Fibroblast of lung (primary cell): Measurements from ENCODE around the gene MKX. TPM values are rescaled to one million over a fixed set of nuclear protein-coding genes. Genes with fewer than 3 reads are reported as not detected.

ENCODE experiments used
- DNase-seq, 2 donors: peaks; one replicate each; pipeline versions ENCODE4 v3.0.0 to v3.0.0-alpha.2; 2010; ENCODE audit warnings: low read depth in 2 of 2
- H2AFZ ChIP-seq: 2 replicates; pipeline ENCODE4 v1.5.1; 2012; ENCODE audit warnings: low read length, control low read depth, inconsistent platforms
- H3K27ac ChIP-seq: 2 replicates; pipeline ENCODE4 v1.5.1; 2011; ENCODE audit warnings: low read length, control low read depth; ENCODE audit not compliant: insufficient read depth
- H3K27me3 ChIP-seq: 2 replicates; pipeline ENCODE4 v1.5.1; 2011; ENCODE audit warnings: mild to moderate bottlenecking, low read length; ENCODE audit not compliant: control insufficient read depth, insufficient read depth
- H3K36me3 ChIP-seq: 2 replicates; pipeline ENCODE4 v1.5.1; 2011; ENCODE audit warnings: low read length; ENCODE audit not compliant: control insufficient read depth, insufficient read depth
- H3K4me1 ChIP-seq: 2 replicates; pipeline ENCODE4 v1.5.1; 2011; ENCODE audit warnings: low read length; ENCODE audit not compliant: control insufficient read depth, insufficient read depth; ENCODE audit errors: extremely low read depth
- H3K4me2 ChIP-seq: 2 replicates; pipeline ENCODE4 v1.5.1; 2011; ENCODE audit warnings: low read length, control low read depth; ENCODE audit not compliant: insufficient read depth; ENCODE audit errors: extremely low read depth
- H3K4me3 ChIP-seq, 4 experiments: fragments of 200-600 bp in 1 of 4; sonication (generic) in 1 of 4; replicated peaks in 1 of 4; 2 replicates each; pipeline ENCODE4 v1.5.1; 2011 to 2016; ENCODE audit warnings: low read length in 4 of 4, low read depth in 3 of 4, mild to moderate bottlenecking in 3 of 4, control low read depth in 2 of 4, inconsistent platforms in 1 of 4, mixed read lengths in 1 of 4; ENCODE audit not compliant: insufficient read depth in 1 of 4; ENCODE audit errors: control extremely low read depth in 1 of 4
- H3K79me2 ChIP-seq: 2 replicates; pipeline ENCODE4 v1.5.1; 2012; ENCODE audit warnings: mild to moderate bottlenecking, low read length, inconsistent platforms; ENCODE audit not compliant: control insufficient read depth, insufficient read depth
- H3K9ac ChIP-seq: 2 replicates; pipeline ENCODE4 v1.5.1; 2011; ENCODE audit warnings: mild to moderate bottlenecking, low read length, control low read depth; ENCODE audit not compliant: insufficient read depth
- H3K9me3 ChIP-seq: 2 replicates; pipeline ENCODE4 v1.5.1; 2012; ENCODE audit warnings: low read depth, low read length; ENCODE audit not compliant: control insufficient read depth, insufficient read depth
- H4K20me1 ChIP-seq: 2 replicates; pipeline ENCODE4 v1.5.1; 2011; ENCODE audit warnings: low read length; ENCODE audit not compliant: control insufficient read depth, insufficient read depth; ENCODE audit errors: extremely low read depth
- CTCF ChIP-seq, 2 donors: IDR thresholded peaks in 1 of 2; conservative IDR thresholded peaks in 1 of 2; 1 replicate in 1 of 2; 2 replicates in 1 of 2; pipeline ENCODE4 v1.5.1; 2011 to 2012; ENCODE audit warnings: low read length in 2 of 2, control low read depth in 1 of 2, inconsistent platforms in 1 of 2, low read depth in 1 of 2, mild to moderate bottlenecking in 1 of 2
- EZH2 ChIP-seq: IDR thresholded peaks from 2 replicates; pipeline ENCODE4 v1.5.1; 2012; ENCODE audit warnings: low read length, control low read depth, mild to moderate bottlenecking; ENCODE audit errors: missing control alignments
- polyA plus RNA-seq, 2 donors: library from polyadenylated mRNA; depleted of rRNA in 1 of 2; stranded (reverse) in 1 of 2; unstranded in 1 of 2; fragments of >200 nt; gene quantifications; 2 replicates each; pipeline ENCODE4 v1.2.1, GENCODE V29; 2011 to 2012; ENCODE audit warnings: missing spikeins in 1 of 2
- total RNA-seq: library from RNA; depleted of rRNA; stranded (reverse); fragments of >200 nt; gene quantifications from 2 replicates; pipeline ENCODE4 v1.2.1, GENCODE V29; 2014

MKX gene
- total and polyA plus RNA-seq, 2 donors (not counting 1 experiment from before 2014, with no cell fraction given): 2.2 to 15.0 TPM

- Histone ChIP-seq H3K27me3 (no peaks in the 10 kb centered on the region), H3K36me3 (no peaks in the 10 kb centered on the region), H4K20me1 (no peaks in the 10 kb centered on the region), H3K9me3 (no peaks in the 10 kb centered on the region), H3K27ac (no peak overlapping the region), H3K4me1 (no peaks in the 10 kb centered on the region), H3K4me2 (no peak overlapping the region), H3K4me3 (no peak overlapping the region), H3K79me2 (no peaks in the 10 kb centered on the region), H3K9ac (no peak overlapping the region), H2AFZ (no peak overlapping the region)
- DNase-seq: no peak
- TF ChIP-seq CTCF (conservative IDR thresholded peaks at IDR 0.05 in 1 of 2, IDR thresholded peaks at IDR 0.05 in 1 of 2; ENCODE audit: low read depth in 1 of 2, low read length in 2 of 2) (no peak), EZH2 (no peak)
Observed at GRCh38 chr10:27688276-27688675, 57.3 kb downstream of the MKX start.

DNA sequence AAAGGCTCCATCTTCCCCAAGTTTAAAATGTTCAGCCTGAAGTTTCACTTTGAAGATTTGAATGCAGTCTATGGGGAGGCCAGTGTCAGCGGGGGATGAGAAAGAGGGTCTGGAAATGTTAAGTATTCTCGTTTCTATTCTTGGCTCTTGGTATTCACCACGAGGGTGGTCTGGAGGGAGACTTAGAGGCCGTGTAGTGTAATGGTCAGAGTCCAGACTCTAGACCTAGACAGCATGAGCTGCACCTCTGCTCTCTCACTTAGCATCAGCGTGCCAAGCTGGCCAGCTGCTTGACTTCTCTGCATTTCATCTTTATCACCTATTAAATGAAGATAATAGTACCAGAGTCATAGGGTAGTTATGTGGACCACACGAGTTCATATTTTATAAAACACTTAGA lies 57.9 kb downstream of the MKX start:
- DNase-seq: no peak
- Histone ChIP-seq H2AFZ (no peak overlapping the region), H3K4me1 (no peaks in the 10 kb centered on the region), H3K27me3 (no peaks in the 10 kb centered on the region), H3K79me2 (no peaks in the 10 kb centered on the region), H3K27ac (no peak overlapping the region), H3K4me3 (peak overlapping the region in 1 of 4 experiments; percentile 28), H3K4me2 (no peak overlapping the region), H3K9ac (no peak overlapping the region), H4K20me1 (no peaks in the 10 kb centered on the region), H3K9me3 (no peaks in the 10 kb centered on the region), H3K36me3 (no peaks in the 10 kb centered on the region)
- TF ChIP-seq EZH2: no peak
- TF ChIP-seq CTCF (conservative IDR thresholded peaks at IDR 0.05 in 1 of 2, IDR thresholded peaks at IDR 0.05 in 1 of 2; ENCODE audit: low read depth in 1 of 2, low read length in 2 of 2): no peak

GRCh38 chr10:27687326-27687725 lies 58.3 kb downstream of the MKX start:
- no peak overlapping the region for H2AFZ ChIP-seq
- H3K9me3 ChIP-seq: no peaks in the 10 kb centered on the region
- H3K9ac ChIP-seq: no peak overlapping the region
- DNase-seq: peak in 1 of 2 donors; percentile 9
- no peaks in the 10 kb centered on the region for H4K20me1 ChIP-seq
- no peaks in the 10 kb centered on the region for H3K27me3 ChIP-seq
- H3K36me3 ChIP-seq: no peaks in the 10 kb centered on the region
- H3K27ac ChIP-seq: no peak overlapping the region
- H3K4me2 ChIP-seq: no peak overlapping the region
- H3K79me2 ChIP-seq: no peaks in the 10 kb centered on the region
- TF ChIP-seq CTCF (conservative IDR thresholded peaks at IDR 0.05 in 1 of 2, IDR thresholded peaks at IDR 0.05 in 1 of 2; ENCODE audit: low read depth in 1 of 2, low read length in 2 of 2): no peak
- TF ChIP-seq EZH2: no peak
- H3K4me3 ChIP-seq: peak overlapping the region in 1 of 4 experiments; percentile 28
- no peaks in the 10 kb centered on the region for H3K4me1 ChIP-seq
